ENCODE data around the gene LMCD1.

Gene LMCD1

DNA sequence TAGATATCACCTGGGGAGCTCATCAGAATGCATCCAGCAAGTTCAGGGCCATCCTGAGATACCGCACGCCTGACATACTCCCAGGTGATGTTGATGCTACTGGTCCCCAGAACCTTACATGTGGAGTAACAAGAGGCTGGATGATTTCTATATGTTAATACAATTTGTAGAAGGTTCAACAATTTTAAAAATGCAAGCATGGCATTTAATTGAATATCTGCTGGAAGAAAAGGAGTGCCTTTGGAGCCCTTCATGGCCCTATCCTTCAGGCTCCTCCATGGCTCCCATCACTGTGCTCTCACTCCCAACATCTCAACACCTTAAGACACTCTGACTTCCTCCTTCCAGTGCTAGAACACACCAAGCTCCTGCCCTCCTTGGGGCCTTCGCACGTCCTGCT, 36.6 kb downstream of the LMCD1 start:
- Histone ChIP-seq H3K36me3 (ENCODE audit: insufficient read depth, low read length) (no peaks in the 10 kb centered on the region), H3K27ac (ENCODE audit: low read depth, low read length, poor library complexity, severe bottlenecking) (no peak overlapping the region), H3F3A (ENCODE audit: insufficient read depth, low read length) (no peaks in the 10 kb centered on the region), H3K4me3 (ENCODE audit: low read depth, low read length, poor library complexity, severe bottlenecking) (no peak overlapping the region), H3K79me2 (ENCODE audit: insufficient read depth, low read length) (no peaks in the 10 kb centered on the region), H3K4me2 (ENCODE audit: low read length) (no peak overlapping the region), H3K27me3 (ENCODE audit: insufficient read depth, low read length) (no peaks in the 10 kb centered on the region), H4K20me1 (ENCODE audit: insufficient read depth, low read length) (no peaks in the 10 kb centered on the region), H3K9me3 (ENCODE audit: low read length) (no peaks in the 10 kb centered on the region), H3K9me2 (ENCODE audit: low read depth, low read length) (no peaks in the 10 kb centered on the region), H2AFZ (ENCODE audit: low read length) (no peak overlapping the region), H3K4me1 (ENCODE audit: insufficient read depth, low read length, severe bottlenecking) (no peaks in the 10 kb centered on the region), H3K9ac (ENCODE audit: low read length) (no peak overlapping the region)
- TF ChIP-seq EZH2 (IDR thresholded peaks at IDR 0.05; ENCODE audit: borderline replicate concordance, low read length) = no peak
- TF ChIP-seq, protein P1, sequence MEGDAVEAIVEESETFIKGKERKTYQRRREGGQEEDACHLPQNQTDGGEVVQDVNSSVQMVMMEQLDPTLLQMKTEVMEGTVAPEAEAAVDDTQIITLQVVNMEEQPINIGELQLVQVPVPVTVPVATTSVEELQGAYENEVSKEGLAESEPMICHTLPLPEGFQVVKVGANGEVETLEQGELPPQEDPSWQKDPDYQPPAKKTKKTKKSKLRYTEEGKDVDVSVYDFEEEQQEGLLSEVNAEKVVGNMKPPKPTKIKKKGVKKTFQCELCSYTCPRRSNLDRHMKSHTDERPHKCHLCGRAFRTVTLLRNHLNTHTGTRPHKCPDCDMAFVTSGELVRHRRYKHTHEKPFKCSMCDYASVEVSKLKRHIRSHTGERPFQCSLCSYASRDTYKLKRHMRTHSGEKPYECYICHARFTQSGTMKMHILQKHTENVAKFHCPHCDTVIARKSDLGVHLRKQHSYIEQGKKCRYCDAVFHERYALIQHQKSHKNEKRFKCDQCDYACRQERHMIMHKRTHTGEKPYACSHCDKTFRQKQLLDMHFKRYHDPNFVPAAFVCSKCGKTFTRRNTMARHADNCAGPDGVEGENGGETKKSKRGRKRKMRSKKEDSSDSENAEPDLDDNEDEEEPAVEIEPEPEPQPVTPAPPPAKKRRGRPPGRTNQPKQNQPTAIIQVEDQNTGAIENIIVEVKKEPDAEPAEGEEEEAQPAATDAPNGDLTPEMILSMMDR (IDR thresholded peaks at IDR 0.05; ENCODE audit: low read length) = no peak

DNA sequence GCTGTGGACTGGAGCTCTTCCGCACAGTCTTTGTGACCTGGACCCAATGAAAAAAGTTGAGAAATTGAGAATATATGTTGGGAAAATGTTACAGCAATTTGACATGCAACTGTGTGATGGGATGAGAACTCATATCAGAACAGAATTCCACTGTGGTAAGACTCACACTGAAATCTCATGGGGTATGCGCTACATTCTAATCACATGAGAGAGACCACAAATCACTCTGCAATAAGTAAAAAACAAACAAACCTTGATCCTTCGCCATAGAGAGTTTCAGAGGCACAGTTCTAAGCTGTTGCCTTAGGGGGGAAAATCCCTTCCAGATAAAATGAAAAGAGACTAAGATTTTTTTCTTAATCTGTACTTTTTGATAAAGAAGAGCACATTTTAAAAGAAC, 37.3 kb downstream of the LMCD1 start:
- Histone ChIP-seq H3K79me2 (ENCODE audit: insufficient read depth, low read length) (no peaks in the 10 kb centered on the region), H3K27ac (ENCODE audit: low read depth, low read length, poor library complexity, severe bottlenecking) (no peak overlapping the region), H3K9ac (ENCODE audit: low read length) (no peak overlapping the region), H3K4me3 (ENCODE audit: low read depth, low read length, poor library complexity, severe bottlenecking) (no peak overlapping the region), H3K4me1 (ENCODE audit: insufficient read depth, low read length, severe bottlenecking) (no peaks in the 10 kb centered on the region), H3K27me3 (ENCODE audit: insufficient read depth, low read length) (no peaks in the 10 kb centered on the region), H2AFZ (ENCODE audit: low read length) (no peak overlapping the region), H3F3A (ENCODE audit: insufficient read depth, low read length) (no peaks in the 10 kb centered on the region), H3K9me2 (ENCODE audit: low read depth, low read length) (no peaks in the 10 kb centered on the region), H3K4me2 (ENCODE audit: low read length) (no peak overlapping the region), H3K9me3 (ENCODE audit: low read length) (no peaks in the 10 kb centered on the region), H3K36me3 (ENCODE audit: insufficient read depth, low read length) (no peaks in the 10 kb centered on the region), H4K20me1 (ENCODE audit: insufficient read depth, low read length) (no peaks in the 10 kb centered on the region)
- TF ChIP-seq, protein P1 (IDR thresholded peaks at IDR 0.05; ENCODE audit: low read length) = no peak
- TF ChIP-seq EZH2 (IDR thresholded peaks at IDR 0.05; ENCODE audit: borderline replicate concordance, low read length) = no peak

DNA sequence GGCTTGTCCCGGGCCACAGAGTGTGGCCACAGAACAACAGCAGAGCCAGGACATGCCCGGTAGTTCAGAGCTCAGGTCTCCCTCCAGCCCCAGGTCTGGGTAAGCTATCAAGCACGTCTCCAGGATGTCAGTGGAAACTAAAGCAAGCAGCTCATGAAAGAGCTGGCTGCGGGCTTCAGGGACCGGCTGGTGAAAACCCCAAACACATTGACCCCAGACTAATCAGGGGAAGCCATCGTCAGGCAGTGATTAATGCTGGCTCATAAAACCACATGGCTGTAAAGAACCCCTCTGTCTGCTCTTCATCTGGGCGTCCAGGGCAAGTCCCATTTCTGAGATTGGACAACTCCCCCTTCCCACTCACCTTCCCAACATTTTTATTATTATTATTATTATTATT, 37.8 kb downstream of the LMCD1 start:
- Histone ChIP-seq H3K27ac (ENCODE audit: low read depth, low read length, poor library complexity, severe bottlenecking) (no peak overlapping the region), H3K4me1 (ENCODE audit: insufficient read depth, low read length, severe bottlenecking) (no peaks in the 10 kb centered on the region)

More for the DNA sequence above, 37.8 kb downstream of the LMCD1 start:
- Histone ChIP-seq H3K36me3 (ENCODE audit: insufficient read depth, low read length) (no peaks in the 10 kb centered on the region), H4K20me1 (ENCODE audit: insufficient read depth, low read length) (no peaks in the 10 kb centered on the region), H3K4me2 (ENCODE audit: low read length) (no peak overlapping the region), H3K79me2 (ENCODE audit: insufficient read depth, low read length) (no peaks in the 10 kb centered on the region), H3K4me3 (ENCODE audit: low read depth, low read length, poor library complexity, severe bottlenecking) (no peak overlapping the region), H3K27me3 (ENCODE audit: insufficient read depth, low read length) (peaks cover under 1% of the 10 kb centered on the region; the same call in 1 of the 2 replicates), H3K9me3 (ENCODE audit: low read length) (no peaks in the 10 kb centered on the region), H2AFZ (ENCODE audit: low read length) (no peak overlapping the region), H3K9me2 (ENCODE audit: low read depth, low read length) (no peaks in the 10 kb centered on the region), H3K9ac (ENCODE audit: low read length) (no peak overlapping the region), H3F3A (ENCODE audit: insufficient read depth, low read length) (no peaks in the 10 kb centered on the region)
- TF ChIP-seq, protein P1 (IDR thresholded peaks at IDR 0.05; ENCODE audit: low read length) = no peak
- no peak for TF ChIP-seq EZH2 (IDR thresholded peaks at IDR 0.05; ENCODE audit: borderline replicate concordance, low read length)
